ENCODE data around the gene GAL. TPM values are rescaled to one million over a fixed set of nuclear protein-coding genes. Genes with fewer than 3 reads are reported as not detected.

The GAL gene
- total RNA-seq, 4 donors from 2014 or later, result 1.2 TPM; not detected in 3

DNA sequence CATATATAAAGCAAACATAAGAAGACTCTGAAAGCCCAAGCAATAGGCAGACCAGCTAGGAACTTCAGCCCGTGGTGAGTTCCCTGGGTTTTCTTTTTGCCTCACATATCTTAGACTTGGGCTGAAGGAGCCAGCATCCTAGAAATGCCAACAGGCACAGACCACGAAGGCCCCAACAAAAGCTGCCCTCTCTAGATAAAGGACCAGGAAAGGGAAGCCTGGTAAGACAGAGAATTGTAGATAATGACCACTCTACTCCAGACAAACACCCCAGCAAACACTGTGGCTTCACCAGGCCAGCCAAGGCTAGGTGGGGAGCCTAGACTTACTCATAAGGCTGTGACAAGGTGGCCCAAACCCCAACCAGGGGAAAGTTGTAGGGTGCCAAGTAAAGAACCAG is 11.2 kb downstream of the GAL start:
- Histone ChIP-seq H3K4me1 (no peaks in the 10 kb centered on the region), H3K4me3 (no peak overlapping the region), H3K36me3 (no peaks in the 10 kb centered on the region), H3K27me3 (no peaks in the 10 kb centered on the region), H3K9me3 (no peaks in the 10 kb centered on the region), H3K27ac (no peak overlapping the region)
- no peak for DNase-seq
- no peak for TF ChIP-seq POLR2A (IDR thresholded peaks at IDR 0.05)
- TF ChIP-seq, protein P1, sequence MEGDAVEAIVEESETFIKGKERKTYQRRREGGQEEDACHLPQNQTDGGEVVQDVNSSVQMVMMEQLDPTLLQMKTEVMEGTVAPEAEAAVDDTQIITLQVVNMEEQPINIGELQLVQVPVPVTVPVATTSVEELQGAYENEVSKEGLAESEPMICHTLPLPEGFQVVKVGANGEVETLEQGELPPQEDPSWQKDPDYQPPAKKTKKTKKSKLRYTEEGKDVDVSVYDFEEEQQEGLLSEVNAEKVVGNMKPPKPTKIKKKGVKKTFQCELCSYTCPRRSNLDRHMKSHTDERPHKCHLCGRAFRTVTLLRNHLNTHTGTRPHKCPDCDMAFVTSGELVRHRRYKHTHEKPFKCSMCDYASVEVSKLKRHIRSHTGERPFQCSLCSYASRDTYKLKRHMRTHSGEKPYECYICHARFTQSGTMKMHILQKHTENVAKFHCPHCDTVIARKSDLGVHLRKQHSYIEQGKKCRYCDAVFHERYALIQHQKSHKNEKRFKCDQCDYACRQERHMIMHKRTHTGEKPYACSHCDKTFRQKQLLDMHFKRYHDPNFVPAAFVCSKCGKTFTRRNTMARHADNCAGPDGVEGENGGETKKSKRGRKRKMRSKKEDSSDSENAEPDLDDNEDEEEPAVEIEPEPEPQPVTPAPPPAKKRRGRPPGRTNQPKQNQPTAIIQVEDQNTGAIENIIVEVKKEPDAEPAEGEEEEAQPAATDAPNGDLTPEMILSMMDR (IDR thresholded peaks at IDR 0.05), result no peak

DNA sequence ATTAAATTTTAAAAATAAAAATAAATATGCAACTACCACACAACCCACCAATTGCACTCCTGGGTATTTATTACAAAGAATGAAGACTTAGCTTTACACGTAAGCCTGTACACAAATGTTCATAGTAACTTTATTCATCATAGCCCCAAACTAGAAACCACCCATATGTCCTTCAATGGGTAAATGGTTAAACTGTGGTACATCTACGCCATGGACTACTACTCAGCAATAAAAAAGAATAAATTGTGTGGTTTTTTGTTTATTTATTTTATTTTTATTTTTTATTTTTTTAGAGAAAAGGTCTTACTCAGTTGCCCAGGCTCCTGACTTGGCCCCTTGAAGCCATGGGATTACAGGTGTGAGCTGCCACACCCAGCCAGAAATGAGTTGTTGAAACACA is 14.6 kb downstream of the GAL start:
- Histone ChIP-seq H3K27ac (no peak overlapping the region), H3K4me3 (no peak overlapping the region), H3K4me1 (no peaks in the 10 kb centered on the region), H3K36me3 (no peaks in the 10 kb centered on the region), H3K9me3 (no peaks in the 10 kb centered on the region), H3K27me3 (no peaks in the 10 kb centered on the region)
- TF ChIP-seq, protein P1 (IDR thresholded peaks at IDR 0.05), result no peak
- no peak for TF ChIP-seq POLR2A (IDR thresholded peaks at IDR 0.05)
- no peak for DNase-seq

DNA sequence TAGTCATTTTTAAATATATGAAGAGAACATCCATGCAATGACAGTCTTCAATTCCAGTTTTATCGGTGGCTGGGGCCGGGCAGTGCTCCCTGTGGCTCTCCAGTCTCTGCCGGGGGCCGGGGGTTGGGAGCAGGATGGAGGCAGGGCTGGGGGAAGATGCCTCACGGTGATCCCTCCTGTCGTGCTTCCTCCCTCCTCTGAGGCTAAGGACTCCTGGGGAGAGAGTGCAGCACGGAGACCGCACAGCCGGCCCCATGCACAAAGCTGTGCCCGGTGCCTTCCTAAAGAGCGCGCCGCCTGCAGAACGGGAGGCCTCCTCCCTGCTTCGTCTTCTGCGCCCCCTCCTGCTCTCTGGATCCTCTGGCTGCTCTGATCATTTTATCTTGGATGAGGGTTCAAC is 20.5 kb downstream of the GAL start:
- H3K9me3 ChIP-seq, result no peaks in the 10 kb centered on the region
- no peaks in the 10 kb centered on the region for H3K4me1 ChIP-seq
- no peak overlapping the region for H3K27ac ChIP-seq
- no peaks in the 10 kb centered on the region for H3K36me3 ChIP-seq
- H3K27me3 ChIP-seq, result no peaks in the 10 kb centered on the region
- TF ChIP-seq, protein P1 (IDR thresholded peaks at IDR 0.05), result no peak
- TF ChIP-seq POLR2A (IDR thresholded peaks at IDR 0.05), result no peak
- no peak for DNase-seq
- no peak overlapping the region for H3K4me3 ChIP-seq

DNA sequence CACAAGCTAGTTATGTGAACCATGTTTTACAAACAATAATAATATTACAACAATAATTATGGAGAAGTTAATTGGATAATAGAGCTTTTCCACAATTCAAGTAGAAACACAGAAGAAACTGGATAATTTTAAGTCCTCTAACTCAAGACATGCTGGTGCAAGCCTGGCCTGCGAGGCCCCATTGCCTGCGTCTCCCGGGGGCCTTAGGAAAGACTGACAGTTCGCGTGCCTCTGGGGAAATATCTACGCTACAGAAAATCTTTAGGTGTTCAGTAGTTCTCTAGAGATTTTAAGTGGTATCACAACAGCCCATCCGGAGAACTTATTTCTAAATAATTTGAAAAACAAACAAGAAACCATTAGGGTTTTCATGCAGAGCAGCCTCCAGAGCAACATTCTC is 23.2 kb downstream of the GAL start:
- Histone ChIP-seq H3K36me3 (no peaks in the 10 kb centered on the region), H3K27ac (no peak overlapping the region), H3K4me1 (no peaks in the 10 kb centered on the region), H3K27me3 (no peaks in the 10 kb centered on the region), H3K9me3 (no peaks in the 10 kb centered on the region), H3K4me3 (no peak overlapping the region)
- no peak for DNase-seq
- TF ChIP-seq POLR2A (IDR thresholded peaks at IDR 0.05), result no peak
- TF ChIP-seq, protein P1 (IDR thresholded peaks at IDR 0.05), result no peak

- TF ChIP-seq, protein P1 (IDR thresholded peaks at IDR 0.05), result no peak
- no peak for TF ChIP-seq POLR2A (IDR thresholded peaks at IDR 0.05)
- Histone ChIP-seq H3K27ac (no peak overlapping the region), H3K36me3 (no peaks in the 10 kb centered on the region), H3K27me3 (no peaks in the 10 kb centered on the region), H3K4me1 (no peaks in the 10 kb centered on the region), H3K9me3 (no peaks in the 10 kb centered on the region), H3K4me3 (no peak overlapping the region)
- no peak for DNase-seq
Observed at GRCh38 chr11:68709062-68709461, 24.7 kb downstream of the GAL start.

DNA sequence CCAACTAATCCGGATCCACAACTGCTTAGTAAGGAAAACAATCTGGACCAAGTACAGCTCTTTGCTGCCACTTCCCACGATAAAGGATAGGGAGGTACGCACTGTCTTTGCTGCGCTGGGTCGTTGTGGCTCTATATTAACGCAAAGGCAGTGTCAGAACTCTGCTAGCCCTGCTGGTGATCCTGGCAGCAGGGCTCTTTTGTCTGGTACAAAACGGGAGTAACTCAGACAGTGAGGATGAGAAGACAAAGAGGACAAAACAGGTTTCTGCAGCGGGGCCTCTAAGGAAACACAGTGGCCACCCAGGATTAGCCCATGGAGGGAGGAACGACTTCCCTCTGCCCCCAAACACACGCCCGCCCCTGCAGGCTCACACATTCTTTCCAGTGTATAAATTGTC is 26.1 kb downstream of the GAL start:
- H3K36me3 ChIP-seq, result no peaks in the 10 kb centered on the region
- no peak overlapping the region for H3K27ac ChIP-seq
- H3K4me3 ChIP-seq, result no peak overlapping the region
- DNase-seq, result no peak
- no peaks in the 10 kb centered on the region for H3K27me3 ChIP-seq
- H3K4me1 ChIP-seq, result no peaks in the 10 kb centered on the region
- TF ChIP-seq, protein P1 (IDR thresholded peaks at IDR 0.05), result no peak
- TF ChIP-seq POLR2A (IDR thresholded peaks at IDR 0.05), result no peak
- H3K9me3 ChIP-seq, result no peaks in the 10 kb centered on the region

All from Peyer's patch (tissue), 4 donors.